ENCODE results near the gene DHX34. TPM values are rescaled to one million over a fixed set of nuclear protein-coding genes. Genes with fewer than 3 reads are reported as not detected.
"Not testable (repeated sequence)": the region's sequence is repeated elsewhere in the genome, so short reads cannot be mapped to it uniquely, and the experiment has no call there.

The DHX34 gene
- total RNA-seq, 1 donor from 2014 or later: 7.3 TPM

- ATAC-seq (no peak), DNase-seq (no peak)
- intact Hi-C loops (cut with micrococcal nuclease): no loop called here
Measured at GRCh38 chr19:47407417-47407774, 58.3 kb downstream of the DHX34 start.

- DNase-seq (no peak), ATAC-seq (no peak)
- intact Hi-C loops (cut with micrococcal nuclease): no loop called here
Measured at GRCh38 chr19:47408156-47408938, 59.2 kb downstream of the DHX34 start.

- no peak for ATAC-seq
- intact Hi-C loops (cut with micrococcal nuclease): no loop called here
- DNase-seq: no peak
Measured at GRCh38 chr19:47411101-47411500, 62.0 kb downstream of the DHX34 start.

GRCh38 chr19:47411696-47412095 lies 62.6 kb downstream of the DHX34 start:
- intact Hi-C loops (cut with micrococcal nuclease); DNase-seq; ATAC-seq: not testable (repeated sequence)

GRCh38 chr19:47413941-47414340 lies 64.8 kb downstream of the DHX34 start:
- ATAC-seq: no peak
- intact Hi-C loops (cut with micrococcal nuclease): no loop called here
- DNase-seq: no peak

GRCh38 chr19:47414469-47414868 lies 65.4 kb downstream of the DHX34 start:
- intact Hi-C loops (cut with micrococcal nuclease): no loop called here
- no peak for ATAC-seq
- no peak for DNase-seq

GRCh38 chr19:47415953-47416642 lies 67.0 kb downstream of the DHX34 start:
- no peak for ATAC-seq
- intact Hi-C loops (cut with micrococcal nuclease): no loop called here
- DNase-seq: no peak

GRCh38 chr19:47416643-47416985 lies 67.5 kb downstream of the DHX34 start:
- intact Hi-C loops (cut with micrococcal nuclease): no loop called here
- DNase-seq (no peak), ATAC-seq (no peak)

- ATAC-seq: no peak
- intact Hi-C loops (cut with micrococcal nuclease): no loop called here
- DNase-seq: no peak
Measured at GRCh38 chr19:47417107-47417745, 68.1 kb downstream of the DHX34 start.

- DNase-seq (no peak), ATAC-seq (no peak)
- intact Hi-C loops (cut with micrococcal nuclease): no loop called here
Measured at GRCh38 chr19:47417746-47418691, 68.9 kb downstream of the DHX34 start.

GRCh38 chr19:47418692-47419029 lies 69.5 kb downstream of the DHX34 start:
- DNase-seq (no peak), ATAC-seq (no peak)
- intact Hi-C loops (cut with micrococcal nuclease): no loop called here

GRCh38 chr19:47419030-47419783 lies 70.1 kb downstream of the DHX34 start, which contains the start of gene MEIS3:
MEIS3 (minus strand) TSS chr19:47419527; CDS start chr19:47419081, 446 bp downstream.
- intact Hi-C loops (cut with micrococcal nuclease): no loop called here
- ATAC-seq: peak; percentile 9
- no peak for DNase-seq

GRCh38 chr19:47419789-47420188 lies 70.7 kb downstream of the DHX34 start:
- no peak for DNase-seq
- intact Hi-C loops (cut with micrococcal nuclease): no loop called here
- no peak for ATAC-seq

GRCh38 chr19:47421244-47421786 lies 72.2 kb downstream of the DHX34 start:
- intact Hi-C loops (cut with micrococcal nuclease): no loop called here
- no peak for ATAC-seq
- no peak for DNase-seq

- no peak for ATAC-seq
- intact Hi-C loops (cut with micrococcal nuclease): no loop called here
Measured at GRCh38 chr19:47421844-47422395, 72.8 kb downstream of the DHX34 start.

GRCh38 chr19:47422417-47423163 lies 73.5 kb downstream of the DHX34 start:
- ATAC-seq (no peak), DNase-seq (no peak)
- intact Hi-C loops (cut with micrococcal nuclease): no loop called here

More at GRCh38 chr19:47421844-47422395, 72.8 kb downstream of the DHX34 start:
- DNase-seq: no peak

- intact Hi-C loops (cut with micrococcal nuclease): no loop called here
- ATAC-seq: no peak
Measured at GRCh38 chr19:47423203-47423882, 74.2 kb downstream of the DHX34 start.

More at GRCh38 chr19:47423203-47423882, 74.2 kb downstream of the DHX34 start:
- DNase-seq: no peak
